Panc1 (cell line): Measurements from ENCODE around the gene ETF1.
A peak's percentile ranks its signal among the peaks of the same experiment; 100 is the strongest.

Experiments used
- POLR2AphosphoS5 ChIP-seq: IDR thresholded peaks from 2 replicates; pipeline ENCODE4 v1.6.1; 2012; ENCODE audit warnings: mild to moderate bottlenecking, low read depth, low read length, moderate library complexity
- TF ChIP-seq, protein P1 (sequence below): fragments of 450-650 bp; IDR thresholded peaks from 2 replicates; pipeline ENCODE4 v1.5.1; 2017; ENCODE audit warnings: mild to moderate bottlenecking
- TF ChIP-seq, protein P2 (sequence below), 2 experiments: IDR thresholded peaks; 2 replicates each; pipeline ENCODE4 v1.6.1; 2011 to 2012; ENCODE audit warnings: low read depth in 2 of 2, control low read depth in 1 of 2, low read length in 1 of 2, mild to moderate bottlenecking in 1 of 2, moderate library complexity in 1 of 2; ENCODE audit not compliant: insufficient read depth in 1 of 2

DNA sequence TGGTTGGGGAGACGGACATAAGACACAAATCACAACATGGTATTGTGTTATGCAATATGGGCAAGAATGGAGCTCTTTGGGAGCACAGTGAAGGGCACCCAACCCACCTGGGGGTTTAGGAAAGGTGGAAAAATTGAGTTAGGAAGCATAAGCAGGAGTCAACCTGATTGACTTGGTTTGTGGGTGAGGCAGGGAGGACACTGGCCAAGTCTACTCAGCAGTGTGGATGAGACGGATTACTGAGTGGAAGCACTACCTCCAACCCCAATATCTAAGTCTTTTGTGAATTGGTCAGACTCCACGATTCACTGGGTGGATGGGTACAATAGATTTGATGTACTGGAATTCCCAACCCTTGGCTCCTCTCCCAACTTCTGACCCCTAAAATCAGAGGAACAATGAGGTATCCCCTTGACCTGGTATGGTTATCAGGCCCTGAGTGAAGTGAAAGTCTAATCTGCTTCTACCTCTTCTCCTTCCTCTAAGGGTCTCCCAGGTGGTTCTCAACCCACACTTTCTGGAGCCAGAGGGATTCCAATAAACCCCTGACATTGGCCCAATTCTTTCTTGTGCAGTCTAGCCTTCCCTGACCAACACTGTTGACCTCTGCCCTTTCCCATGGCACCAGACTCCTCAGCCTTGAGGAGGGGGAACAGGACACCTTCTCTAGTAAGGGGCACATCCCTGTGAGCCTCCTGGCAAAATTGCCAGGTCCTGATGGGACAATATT, 72.5 kb downstream of the ETF1 start:
- TF ChIP-seq, protein P1, sequence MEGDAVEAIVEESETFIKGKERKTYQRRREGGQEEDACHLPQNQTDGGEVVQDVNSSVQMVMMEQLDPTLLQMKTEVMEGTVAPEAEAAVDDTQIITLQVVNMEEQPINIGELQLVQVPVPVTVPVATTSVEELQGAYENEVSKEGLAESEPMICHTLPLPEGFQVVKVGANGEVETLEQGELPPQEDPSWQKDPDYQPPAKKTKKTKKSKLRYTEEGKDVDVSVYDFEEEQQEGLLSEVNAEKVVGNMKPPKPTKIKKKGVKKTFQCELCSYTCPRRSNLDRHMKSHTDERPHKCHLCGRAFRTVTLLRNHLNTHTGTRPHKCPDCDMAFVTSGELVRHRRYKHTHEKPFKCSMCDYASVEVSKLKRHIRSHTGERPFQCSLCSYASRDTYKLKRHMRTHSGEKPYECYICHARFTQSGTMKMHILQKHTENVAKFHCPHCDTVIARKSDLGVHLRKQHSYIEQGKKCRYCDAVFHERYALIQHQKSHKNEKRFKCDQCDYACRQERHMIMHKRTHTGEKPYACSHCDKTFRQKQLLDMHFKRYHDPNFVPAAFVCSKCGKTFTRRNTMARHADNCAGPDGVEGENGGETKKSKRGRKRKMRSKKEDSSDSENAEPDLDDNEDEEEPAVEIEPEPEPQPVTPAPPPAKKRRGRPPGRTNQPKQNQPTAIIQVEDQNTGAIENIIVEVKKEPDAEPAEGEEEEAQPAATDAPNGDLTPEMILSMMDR, result no peak
- TF ChIP-seq POLR2AphosphoS5, result peak; percentile 38; the same call in 1 of the 2 replicates
- TF ChIP-seq, protein P2, sequence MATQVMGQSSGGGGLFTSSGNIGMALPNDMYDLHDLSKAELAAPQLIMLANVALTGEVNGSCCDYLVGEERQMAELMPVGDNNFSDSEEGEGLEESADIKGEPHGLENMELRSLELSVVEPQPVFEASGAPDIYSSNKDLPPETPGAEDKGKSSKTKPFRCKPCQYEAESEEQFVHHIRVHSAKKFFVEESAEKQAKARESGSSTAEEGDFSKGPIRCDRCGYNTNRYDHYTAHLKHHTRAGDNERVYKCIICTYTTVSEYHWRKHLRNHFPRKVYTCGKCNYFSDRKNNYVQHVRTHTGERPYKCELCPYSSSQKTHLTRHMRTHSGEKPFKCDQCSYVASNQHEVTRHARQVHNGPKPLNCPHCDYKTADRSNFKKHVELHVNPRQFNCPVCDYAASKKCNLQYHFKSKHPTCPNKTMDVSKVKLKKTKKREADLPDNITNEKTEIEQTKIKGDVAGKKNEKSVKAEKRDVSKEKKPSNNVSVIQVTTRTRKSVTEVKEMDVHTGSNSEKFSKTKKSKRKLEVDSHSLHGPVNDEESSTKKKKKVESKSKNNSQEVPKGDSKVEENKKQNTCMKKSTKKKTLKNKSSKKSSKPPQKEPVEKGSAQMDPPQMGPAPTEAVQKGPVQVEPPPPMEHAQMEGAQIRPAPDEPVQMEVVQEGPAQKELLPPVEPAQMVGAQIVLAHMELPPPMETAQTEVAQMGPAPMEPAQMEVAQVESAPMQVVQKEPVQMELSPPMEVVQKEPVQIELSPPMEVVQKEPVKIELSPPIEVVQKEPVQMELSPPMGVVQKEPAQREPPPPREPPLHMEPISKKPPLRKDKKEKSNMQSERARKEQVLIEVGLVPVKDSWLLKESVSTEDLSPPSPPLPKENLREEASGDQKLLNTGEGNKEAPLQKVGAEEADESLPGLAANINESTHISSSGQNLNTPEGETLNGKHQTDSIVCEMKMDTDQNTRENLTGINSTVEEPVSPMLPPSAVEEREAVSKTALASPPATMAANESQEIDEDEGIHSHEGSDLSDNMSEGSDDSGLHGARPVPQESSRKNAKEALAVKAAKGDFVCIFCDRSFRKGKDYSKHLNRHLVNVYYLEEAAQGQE (IDR thresholded peaks at IDR 0.05; ENCODE audit: insufficient read depth in 1 of 2, low read depth in 2 of 2, low read length in 1 of 2), result no peak
